Fibroblast of lung (primary cell): ENCODE data around the gene RFPL2. TPM values are rescaled to one million over a fixed set of nuclear protein-coding genes. Genes with fewer than 3 reads are reported as not detected.

Source experiments
- DNase-seq, 2 donors: peaks; one replicate each; pipeline versions ENCODE4 v3.0.0 to v3.0.0-alpha.2; 2010; ENCODE audit warnings: low read depth in 2 of 2
- H2AFZ ChIP-seq: 2 replicates; pipeline ENCODE4 v1.5.1; 2012; ENCODE audit warnings: low read length, control low read depth, inconsistent platforms
- H3K27ac ChIP-seq: 2 replicates; pipeline ENCODE4 v1.5.1; 2011; ENCODE audit warnings: low read length, control low read depth; ENCODE audit not compliant: insufficient read depth
- H3K27me3 ChIP-seq: 2 replicates; pipeline ENCODE4 v1.5.1; 2011; ENCODE audit warnings: mild to moderate bottlenecking, low read length; ENCODE audit not compliant: control insufficient read depth, insufficient read depth
- H3K36me3 ChIP-seq: 2 replicates; pipeline ENCODE4 v1.5.1; 2011; ENCODE audit warnings: low read length; ENCODE audit not compliant: control insufficient read depth, insufficient read depth
- H3K4me1 ChIP-seq: 2 replicates; pipeline ENCODE4 v1.5.1; 2011; ENCODE audit warnings: low read length; ENCODE audit not compliant: control insufficient read depth, insufficient read depth; ENCODE audit errors: extremely low read depth
- H3K4me2 ChIP-seq: 2 replicates; pipeline ENCODE4 v1.5.1; 2011; ENCODE audit warnings: low read length, control low read depth; ENCODE audit not compliant: insufficient read depth; ENCODE audit errors: extremely low read depth
- H3K4me3 ChIP-seq, 4 experiments: fragments of 200-600 bp in 1 of 4; sonication (generic) in 1 of 4; replicated peaks in 1 of 4; 2 replicates each; pipeline ENCODE4 v1.5.1; 2011 to 2016; ENCODE audit warnings: low read length in 4 of 4, low read depth in 3 of 4, mild to moderate bottlenecking in 3 of 4, control low read depth in 2 of 4, inconsistent platforms in 1 of 4, mixed read lengths in 1 of 4; ENCODE audit not compliant: insufficient read depth in 1 of 4; ENCODE audit errors: control extremely low read depth in 1 of 4
- H3K79me2 ChIP-seq: 2 replicates; pipeline ENCODE4 v1.5.1; 2012; ENCODE audit warnings: mild to moderate bottlenecking, low read length, inconsistent platforms; ENCODE audit not compliant: control insufficient read depth, insufficient read depth
- H3K9ac ChIP-seq: 2 replicates; pipeline ENCODE4 v1.5.1; 2011; ENCODE audit warnings: mild to moderate bottlenecking, low read length, control low read depth; ENCODE audit not compliant: insufficient read depth
- H3K9me3 ChIP-seq: 2 replicates; pipeline ENCODE4 v1.5.1; 2012; ENCODE audit warnings: low read depth, low read length; ENCODE audit not compliant: control insufficient read depth, insufficient read depth
- H4K20me1 ChIP-seq: 2 replicates; pipeline ENCODE4 v1.5.1; 2011; ENCODE audit warnings: low read length; ENCODE audit not compliant: control insufficient read depth, insufficient read depth; ENCODE audit errors: extremely low read depth
- CTCF ChIP-seq, 2 donors: IDR thresholded peaks in 1 of 2; conservative IDR thresholded peaks in 1 of 2; 1 replicate in 1 of 2; 2 replicates in 1 of 2; pipeline ENCODE4 v1.5.1; 2011 to 2012; ENCODE audit warnings: low read length in 2 of 2, control low read depth in 1 of 2, inconsistent platforms in 1 of 2, low read depth in 1 of 2, mild to moderate bottlenecking in 1 of 2
- EZH2 ChIP-seq: IDR thresholded peaks from 2 replicates; pipeline ENCODE4 v1.5.1; 2012; ENCODE audit warnings: low read length, control low read depth, mild to moderate bottlenecking; ENCODE audit errors: missing control alignments
- polyA plus RNA-seq, 2 donors: library from polyadenylated mRNA; depleted of rRNA in 1 of 2; stranded (reverse) in 1 of 2; unstranded in 1 of 2; fragments of >200 nt; gene quantifications; 2 replicates each; pipeline ENCODE4 v1.2.1, GENCODE V29; 2011 to 2012; ENCODE audit warnings: missing spikeins in 1 of 2
- total RNA-seq: library from RNA; depleted of rRNA; stranded (reverse); fragments of >200 nt; gene quantifications from 2 replicates; pipeline ENCODE4 v1.2.1, GENCODE V29; 2014

The RFPL2 gene
- total and polyA plus RNA-seq, 2 donors (not counting 1 experiment from before 2014, with no cell fraction given): not detected

GRCh38 chr22:32208681-32209080 lies 3.8 kb upstream of the RFPL2 start:
- no peaks in the 10 kb centered on the region for H3K9me3 ChIP-seq
- H3K4me2 ChIP-seq: no peak overlapping the region
- no peaks in the 10 kb centered on the region for H3K27me3 ChIP-seq
- H2AFZ ChIP-seq: no peak overlapping the region
- no peak overlapping the region for H3K27ac ChIP-seq
- H3K79me2 ChIP-seq: no peaks in the 10 kb centered on the region
- TF ChIP-seq EZH2: no peak
- TF ChIP-seq CTCF (conservative IDR thresholded peaks at IDR 0.05 in 1 of 2, IDR thresholded peaks at IDR 0.05 in 1 of 2; ENCODE audit: low read depth in 1 of 2, low read length in 2 of 2): no peak
- no peak overlapping the region for H3K4me3 ChIP-seq
- no peaks in the 10 kb centered on the region for H3K4me1 ChIP-seq
- no peak for DNase-seq
- no peaks in the 10 kb centered on the region for H4K20me1 ChIP-seq
- no peaks in the 10 kb centered on the region for H3K36me3 ChIP-seq
- H3K9ac ChIP-seq: no peak overlapping the region

GRCh38 chr22:32207971-32208480 lies 3.2 kb upstream of the RFPL2 start:
- Histone ChIP-seq H3K27ac (no peak overlapping the region), H3K79me2 (no peaks in the 10 kb centered on the region)

More at GRCh38 chr22:32207971-32208480, 3.2 kb upstream of the RFPL2 start:
- no peak overlapping the region for H2AFZ ChIP-seq
- no peaks in the 10 kb centered on the region for H4K20me1 ChIP-seq
- DNase-seq: no peak
- H3K36me3 ChIP-seq: no peaks in the 10 kb centered on the region
- no peak overlapping the region for H3K4me2 ChIP-seq
- H3K27me3 ChIP-seq: peaks cover 3% of the 10 kb centered on the region
- no peaks in the 10 kb centered on the region for H3K4me1 ChIP-seq
- no peak for TF ChIP-seq EZH2
- no peak for TF ChIP-seq CTCF (conservative IDR thresholded peaks at IDR 0.05 in 1 of 2, IDR thresholded peaks at IDR 0.05 in 1 of 2; ENCODE audit: low read depth in 1 of 2, low read length in 2 of 2)
- no peak overlapping the region for H3K9ac ChIP-seq
- H3K9me3 ChIP-seq: no peaks in the 10 kb centered on the region
- H3K4me3 ChIP-seq: no peak overlapping the region
